SK-N-SH treated with all-trans-retinoic acid at 6 μM for 48 hours (cell line): ENCODE results near the gene CENPP.

Source experiments
- BACH2 ChIP-seq: fragments of 250-450 bp; sonication (Bioruptor Pico); IDR thresholded peaks from 2 replicates; pipeline ENCODE4 v1.9.0; 2021; ENCODE audit warnings: mild to moderate bottlenecking, borderline replicate concordance
- ISL1 ChIP-seq: fragments of 250-450 bp; sonication (Bioruptor Pico); IDR thresholded peaks from 2 replicates; pipeline ENCODE4 v2.1.2; 2022; ENCODE audit warnings: mild to moderate bottlenecking, moderate library complexity
- RARB ChIP-seq: fragments of 250-450 bp; sonication (Bioruptor Pico); IDR thresholded peaks from 2 replicates; pipeline ENCODE4 v1.8.0; 2021; ENCODE audit warnings: mild to moderate bottlenecking, moderate library complexity
- TOX ChIP-seq: fragments of 250-450 bp; sonication (Bioruptor Pico); IDR thresholded peaks from 2 replicates; pipeline ENCODE4 v1.8.0; 2021; ENCODE audit warnings: mild to moderate bottlenecking, moderate library complexity, borderline replicate concordance
- ZFP3 ChIP-seq: fragments of 250-450 bp; sonication (Bioruptor Pico); IDR thresholded peaks from 2 replicates; pipeline ENCODE4 v1.5.0; 2020; ENCODE audit warnings: mild to moderate bottlenecking, moderate library complexity
- ZFP30 ChIP-seq: fragments of 450-650 bp; formaldehyde crosslinking; IDR thresholded peaks from 2 replicates; pipeline ENCODE4 v1.5.0; 2022; ENCODE audit warnings: mild to moderate bottlenecking, moderate library complexity
- ZNF8 ChIP-seq: fragments of 450-650 bp; formaldehyde crosslinking; IDR thresholded peaks from 2 replicates; pipeline ENCODE4 v1.5.0; 2020; ENCODE audit warnings: mild to moderate bottlenecking, moderate library complexity
- TF ChIP-seq, protein P1 (sequence below): fragments of 250-450 bp; sonication (Bioruptor Pico); IDR thresholded peaks from 2 replicates; pipeline ENCODE4 v1.5.1; 2020; ENCODE audit warnings: low read depth, mild to moderate bottlenecking, moderate library complexity
- TF ChIP-seq, protein P2 (sequence below): fragments of 250-450 bp; sonication (Bioruptor Pico); IDR thresholded peaks from 2 replicates; pipeline ENCODE4 v1.5.0; 2020; ENCODE audit warnings: mild to moderate bottlenecking, moderate library complexity

DNA sequence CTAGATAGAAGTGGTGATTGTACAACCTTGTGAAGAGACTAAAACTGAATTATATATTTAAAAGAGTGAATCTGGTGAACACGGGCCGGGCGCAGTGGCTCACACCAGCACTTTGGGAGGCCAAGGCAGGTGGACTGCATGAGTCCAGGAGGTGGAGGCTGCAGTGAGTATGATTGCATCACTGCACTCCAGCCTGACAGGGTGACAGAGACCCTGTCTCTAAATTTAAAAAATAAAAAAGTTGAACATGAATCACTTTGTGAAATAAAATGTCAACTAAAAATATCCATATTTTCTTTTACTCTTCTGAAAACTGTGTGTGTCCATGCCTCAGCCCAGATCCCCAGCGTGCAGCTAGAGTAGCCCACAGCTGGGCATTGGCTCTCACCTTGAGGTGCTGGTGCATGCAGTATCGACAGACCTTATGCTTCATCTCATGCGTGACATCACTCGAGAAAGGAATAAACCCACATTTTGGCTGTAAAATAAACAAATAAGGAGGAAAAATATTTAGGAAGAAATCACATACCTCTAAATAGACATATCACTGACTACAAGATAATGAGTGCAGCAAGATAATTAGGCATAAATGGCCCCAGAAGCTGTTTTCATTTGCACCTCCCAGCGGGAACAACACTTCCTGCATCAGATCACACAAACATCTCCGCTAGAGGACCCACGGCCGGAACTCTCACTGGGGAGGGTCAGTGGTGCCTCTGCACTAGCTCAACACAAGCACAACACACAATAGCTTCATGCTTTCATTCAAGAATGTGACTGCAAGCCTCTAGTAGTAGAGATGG is 322.1 kb downstream of the CENPP start:
- TF ChIP-seq, protein P1, sequence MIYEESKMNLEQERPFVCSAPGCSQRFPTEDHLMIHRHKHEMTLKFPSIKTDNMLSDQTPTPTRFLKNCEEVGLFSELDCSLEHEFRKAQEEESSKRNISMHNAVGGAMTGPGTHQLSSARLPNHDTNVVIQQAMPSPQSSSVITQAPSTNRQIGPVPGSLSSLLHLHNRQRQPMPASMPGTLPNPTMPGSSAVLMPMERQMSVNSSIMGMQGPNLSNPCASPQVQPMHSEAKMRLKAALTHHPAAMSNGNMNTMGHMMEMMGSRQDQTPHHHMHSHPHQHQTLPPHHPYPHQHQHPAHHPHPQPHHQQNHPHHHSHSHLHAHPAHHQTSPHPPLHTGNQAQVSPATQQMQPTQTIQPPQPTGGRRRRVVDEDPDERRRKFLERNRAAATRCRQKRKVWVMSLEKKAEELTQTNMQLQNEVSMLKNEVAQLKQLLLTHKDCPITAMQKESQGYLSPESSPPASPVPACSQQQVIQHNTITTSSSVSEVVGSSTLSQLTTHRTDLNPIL (CRISPR knock-in tag): no peak
- TF ChIP-seq, protein P2, sequence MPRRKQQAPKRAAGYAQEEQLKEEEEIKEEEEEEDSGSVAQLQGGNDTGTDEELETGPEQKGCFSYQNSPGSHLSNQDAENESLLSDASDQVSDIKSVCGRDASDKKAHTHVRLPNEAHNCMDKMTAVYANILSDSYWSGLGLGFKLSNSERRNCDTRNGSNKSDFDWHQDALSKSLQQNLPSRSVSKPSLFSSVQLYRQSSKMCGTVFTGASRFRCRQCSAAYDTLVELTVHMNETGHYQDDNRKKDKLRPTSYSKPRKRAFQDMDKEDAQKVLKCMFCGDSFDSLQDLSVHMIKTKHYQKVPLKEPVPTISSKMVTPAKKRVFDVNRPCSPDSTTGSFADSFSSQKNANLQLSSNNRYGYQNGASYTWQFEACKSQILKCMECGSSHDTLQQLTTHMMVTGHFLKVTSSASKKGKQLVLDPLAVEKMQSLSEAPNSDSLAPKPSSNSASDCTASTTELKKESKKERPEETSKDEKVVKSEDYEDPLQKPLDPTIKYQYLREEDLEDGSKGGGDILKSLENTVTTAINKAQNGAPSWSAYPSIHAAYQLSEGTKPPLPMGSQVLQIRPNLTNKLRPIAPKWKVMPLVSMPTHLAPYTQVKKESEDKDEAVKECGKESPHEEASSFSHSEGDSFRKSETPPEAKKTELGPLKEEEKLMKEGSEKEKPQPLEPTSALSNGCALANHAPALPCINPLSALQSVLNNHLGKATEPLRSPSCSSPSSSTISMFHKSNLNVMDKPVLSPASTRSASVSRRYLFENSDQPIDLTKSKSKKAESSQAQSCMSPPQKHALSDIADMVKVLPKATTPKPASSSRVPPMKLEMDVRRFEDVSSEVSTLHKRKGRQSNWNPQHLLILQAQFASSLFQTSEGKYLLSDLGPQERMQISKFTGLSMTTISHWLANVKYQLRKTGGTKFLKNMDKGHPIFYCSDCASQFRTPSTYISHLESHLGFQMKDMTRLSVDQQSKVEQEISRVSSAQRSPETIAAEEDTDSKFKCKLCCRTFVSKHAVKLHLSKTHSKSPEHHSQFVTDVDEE: no peak
- TF ChIP-seq RARB (no peak), TOX (CRISPR knock-in tag) (no peak), ZFP3 (CRISPR knock-in tag) (no peak), ZFP30 (no peak), ISL1 (CRISPR knock-in tag) (no peak), BACH2 (CRISPR knock-in tag) (no peak), ZNF8 (no peak)
